Measurements from ENCODE around the gene MYLK. TPM values are rescaled to one million over a fixed set of nuclear protein-coding genes. Genes with fewer than 3 reads are reported as not detected.

MYLK gene
- total RNA-seq, 4 donors from 2014 or later = 32.0 to 81.2 (median 61.5) TPM

DNA sequence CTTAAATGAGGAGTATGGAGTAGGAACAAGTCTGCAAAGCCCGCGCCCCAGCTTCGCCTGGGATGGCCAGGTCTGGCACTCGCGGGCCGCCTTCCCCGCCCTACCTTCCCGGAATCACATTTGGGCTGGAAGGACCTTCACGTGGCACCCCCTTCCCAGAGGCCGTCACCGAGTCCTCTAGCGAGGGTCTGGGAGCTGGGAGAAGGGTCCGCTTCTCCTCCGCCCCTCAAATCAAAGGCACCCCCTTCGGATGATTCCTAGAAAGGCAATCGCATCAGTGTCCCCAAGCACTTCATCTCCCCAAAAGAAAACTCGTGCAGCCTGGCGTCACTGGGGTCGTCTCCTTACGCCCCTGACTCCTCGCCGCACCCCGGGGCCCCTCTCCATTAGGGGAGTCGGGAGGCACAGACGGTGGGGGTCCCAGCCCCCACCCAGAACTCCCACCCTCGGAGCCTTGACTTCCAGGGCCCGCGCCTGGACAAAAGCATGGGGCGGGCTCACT lies 380 bp downstream of the MYLK start:
- peaks cover 0 to 12% of the 10 kb centered on the region in 2 donors for H3K27me3 ChIP-seq
- no peak for DNase-seq (ENCODE audit: low spot score in 2 of 2)
- peaks cover 0 to 12% (median 3%) of the 10 kb centered on the region in 4 donors for H3K4me1 ChIP-seq
- H3K9me3 ChIP-seq = no peaks in the 10 kb centered on the region
- TF ChIP-seq, protein P1, sequence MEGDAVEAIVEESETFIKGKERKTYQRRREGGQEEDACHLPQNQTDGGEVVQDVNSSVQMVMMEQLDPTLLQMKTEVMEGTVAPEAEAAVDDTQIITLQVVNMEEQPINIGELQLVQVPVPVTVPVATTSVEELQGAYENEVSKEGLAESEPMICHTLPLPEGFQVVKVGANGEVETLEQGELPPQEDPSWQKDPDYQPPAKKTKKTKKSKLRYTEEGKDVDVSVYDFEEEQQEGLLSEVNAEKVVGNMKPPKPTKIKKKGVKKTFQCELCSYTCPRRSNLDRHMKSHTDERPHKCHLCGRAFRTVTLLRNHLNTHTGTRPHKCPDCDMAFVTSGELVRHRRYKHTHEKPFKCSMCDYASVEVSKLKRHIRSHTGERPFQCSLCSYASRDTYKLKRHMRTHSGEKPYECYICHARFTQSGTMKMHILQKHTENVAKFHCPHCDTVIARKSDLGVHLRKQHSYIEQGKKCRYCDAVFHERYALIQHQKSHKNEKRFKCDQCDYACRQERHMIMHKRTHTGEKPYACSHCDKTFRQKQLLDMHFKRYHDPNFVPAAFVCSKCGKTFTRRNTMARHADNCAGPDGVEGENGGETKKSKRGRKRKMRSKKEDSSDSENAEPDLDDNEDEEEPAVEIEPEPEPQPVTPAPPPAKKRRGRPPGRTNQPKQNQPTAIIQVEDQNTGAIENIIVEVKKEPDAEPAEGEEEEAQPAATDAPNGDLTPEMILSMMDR (IDR thresholded peaks at IDR 0.05) = no peak
- no peak for TF ChIP-seq EP300 (IDR thresholded peaks at IDR 0.05)
- no peak for TF ChIP-seq POLR2A (IDR thresholded peaks at IDR 0.05)
- no peak overlapping the region for H3K27ac ChIP-seq
- WGBS, 2 donors = 17 to 18% methylated on average over 9 to 18 of the region's 29 CpGs
- H3K36me3 ChIP-seq = no peaks in the 10 kb centered on the region
- H3K4me3 ChIP-seq = peak overlapping the region in 3 of 4 donors; percentile 26 to 48 (median 40)

DNA sequence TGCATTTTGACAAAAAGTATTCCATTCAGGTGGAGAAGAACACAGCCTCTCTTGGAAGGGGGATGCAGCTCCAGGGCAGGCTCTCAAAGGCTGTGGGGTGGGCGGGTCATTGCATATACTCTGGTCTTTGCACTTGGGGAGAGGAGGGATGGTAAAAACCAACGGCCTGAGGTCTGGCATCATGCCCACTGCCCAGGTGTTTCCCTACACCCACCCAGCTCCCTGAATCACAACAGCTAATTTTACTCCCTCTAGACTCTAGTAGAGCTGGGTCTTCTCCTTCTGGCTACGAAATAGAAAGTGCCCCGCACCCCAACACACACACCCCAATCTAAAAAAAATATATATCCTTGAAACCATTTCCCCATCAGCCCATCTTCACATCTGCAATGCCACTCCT lies 1.0 kb downstream of the MYLK start:
- Histone ChIP-seq H3K4me3 (no peak overlapping the region), H3K4me1 (peaks cover 0 to 12% (median 3%) of the 10 kb centered on the region in 4 donors), H3K27me3 (peaks cover 0 to 12% of the 10 kb centered on the region in 2 donors), H3K9me3 (no peaks in the 10 kb centered on the region), H3K27ac (no peak overlapping the region), H3K36me3 (no peaks in the 10 kb centered on the region)
- DNase-seq (ENCODE audit: low spot score in 2 of 2) = no peak
- 66 to 68% methylated on average over 4 of the region's 4 CpGs for WGBS, 2 donors
- TF ChIP-seq, protein P1 (IDR thresholded peaks at IDR 0.05) = no peak
- TF ChIP-seq EP300 (IDR thresholded peaks at IDR 0.05) (no peak), POLR2A (IDR thresholded peaks at IDR 0.05) (no peak)

DNA sequence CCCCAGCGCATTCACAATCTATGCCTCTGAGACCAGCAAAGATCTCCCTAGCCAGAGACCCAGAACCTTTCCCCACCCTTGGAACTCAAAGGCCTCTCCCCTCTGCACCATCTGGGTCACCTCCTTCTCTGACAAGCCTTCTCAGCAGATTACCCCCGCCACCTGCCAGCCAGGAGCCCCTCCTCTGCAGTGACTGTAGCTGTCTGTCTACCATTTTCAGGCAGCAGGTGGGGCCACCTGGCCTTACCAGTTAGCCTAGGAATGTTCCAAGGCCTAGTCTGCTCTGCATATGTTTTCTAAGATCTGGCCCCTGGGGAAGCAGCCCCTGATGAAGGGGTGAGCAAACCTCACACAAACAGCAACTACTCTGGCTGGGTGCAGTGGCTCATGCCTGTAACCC lies 2.4 kb downstream of the MYLK start:
- Histone ChIP-seq H3K27ac (no peak overlapping the region), H3K4me3 (no peak overlapping the region), H3K9me3 (no peaks in the 10 kb centered on the region), H3K4me1 (peaks cover 0 to 12% (median 3%) of the 10 kb centered on the region in 4 donors), H3K36me3 (no peaks in the 10 kb centered on the region), H3K27me3 (peaks cover 0 to 12% of the 10 kb centered on the region in 2 donors)
- no peak for DNase-seq (ENCODE audit: low spot score in 2 of 2)
- WGBS, 2 donors = 91 to 100% methylated on average over 2 of the region's 2 CpGs
- no peak for TF ChIP-seq EP300 (IDR thresholded peaks at IDR 0.05)
- TF ChIP-seq, protein P1 (IDR thresholded peaks at IDR 0.05) = no peak
- TF ChIP-seq POLR2A (IDR thresholded peaks at IDR 0.05) = no peak

DNA sequence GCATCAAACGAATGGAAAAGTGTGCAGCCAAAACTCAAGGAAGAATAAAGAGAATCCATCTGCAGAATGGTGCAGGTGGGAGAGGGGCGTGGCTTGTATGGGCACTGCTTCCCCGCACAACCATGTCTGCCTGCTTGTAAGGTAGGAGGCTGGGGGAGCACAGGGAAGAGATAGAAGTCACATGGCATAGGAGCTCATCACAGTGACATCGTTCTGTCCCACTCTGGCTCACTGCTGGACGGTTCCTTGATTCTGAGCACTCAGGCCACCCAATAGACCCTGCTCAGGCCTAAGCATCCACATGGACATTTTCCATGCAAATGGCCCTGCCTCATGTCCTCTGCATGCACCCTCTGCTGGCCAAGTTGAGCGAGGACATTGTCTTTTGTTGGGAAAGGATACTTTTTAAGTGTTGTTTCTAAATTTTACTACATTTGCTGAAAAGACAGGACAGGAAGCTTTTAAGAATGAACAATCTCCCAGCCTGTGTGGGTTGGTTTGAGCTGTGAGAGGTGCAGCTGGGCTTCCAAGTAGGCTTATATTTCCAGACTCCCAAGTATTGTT lies 3.1 kb downstream of the MYLK start:
- 72 to 82% methylated on average over 6 of the region's 6 CpGs for WGBS, 2 donors
- Histone ChIP-seq H3K4me1 (peaks cover 0 to 12% (median 3%) of the 10 kb centered on the region in 4 donors), H3K4me3 (no peak overlapping the region), H3K27ac (no peak overlapping the region), H3K9me3 (no peaks in the 10 kb centered on the region), H3K27me3 (peaks cover 0 to 12% of the 10 kb centered on the region in 2 donors), H3K36me3 (no peaks in the 10 kb centered on the region)
- DNase-seq (ENCODE audit: low spot score in 2 of 2) = no peak
- no peak for TF ChIP-seq POLR2A (IDR thresholded peaks at IDR 0.05)
- TF ChIP-seq, protein P1 (IDR thresholded peaks at IDR 0.05) = no peak
- no peak for TF ChIP-seq EP300 (IDR thresholded peaks at IDR 0.05)

DNA sequence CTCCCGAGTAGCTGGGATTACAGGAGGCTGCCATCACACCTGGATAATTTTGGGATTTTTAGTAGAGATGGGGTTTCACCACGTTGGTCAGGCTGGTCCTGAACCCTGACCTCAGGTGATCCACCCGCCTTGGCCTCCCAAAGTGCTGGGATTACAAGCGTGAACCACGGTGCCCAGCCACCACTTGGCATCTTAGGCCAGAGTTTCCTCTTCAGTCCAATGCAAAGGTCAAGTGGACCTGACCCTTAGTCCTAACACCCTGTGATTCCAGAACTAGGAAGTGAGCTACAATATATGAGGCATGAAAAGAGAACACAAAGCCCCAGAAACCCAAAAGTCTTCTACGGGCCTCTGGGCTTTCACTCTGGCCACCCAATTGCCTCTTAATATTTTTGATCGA lies 5.3 kb downstream of the MYLK start:
- WGBS, 2 donors = 88 to 92% methylated on average over 7 of the region's 7 CpGs
- peaks cover 0 to 6% (median 2%) of the 10 kb centered on the region in 4 donors for H3K4me1 ChIP-seq
- no peak overlapping the region for H3K27ac ChIP-seq

More for the DNA sequence above, 5.3 kb downstream of the MYLK start:
- no peaks in the 10 kb centered on the region for H3K9me3 ChIP-seq
- H3K27me3 ChIP-seq = peaks cover 0 to 11% of the 10 kb centered on the region in 2 donors
- no peak for DNase-seq (ENCODE audit: low spot score in 2 of 2)
- TF ChIP-seq POLR2A (IDR thresholded peaks at IDR 0.05) (no peak), EP300 (IDR thresholded peaks at IDR 0.05) (no peak)
- TF ChIP-seq, protein P1 (IDR thresholded peaks at IDR 0.05) = no peak
- H3K4me3 ChIP-seq = no peak overlapping the region
- no peaks in the 10 kb centered on the region for H3K36me3 ChIP-seq

Data from tibial nerve (tissue), 4 donors.